H9 (cell line): ENCODE results near the gene CAMP. TPM values are rescaled to one million over a fixed set of nuclear protein-coding genes. Genes with fewer than 3 reads are reported as not detected.
A peak's percentile ranks its signal among the peaks of the same experiment; 100 is the strongest.

Experiments
- DNase-seq: peaks from one replicate; pipeline ENCODE4 v3.0.0-alpha.2; 2017
- H2AFZ ChIP-seq: one replicate; pipeline ENCODE4 v1.6.1; 2013; ENCODE audit warnings: mild to moderate bottlenecking, low read length, control low read depth, moderate library complexity
- H2AK5ac ChIP-seq: 2 replicates; pipeline ENCODE4 v1.6.1; 2013; ENCODE audit warnings: low read length, control low read depth, mixed read lengths; ENCODE audit not compliant: insufficient read length
- H2BK120ac ChIP-seq: one replicate; pipeline ENCODE4 v1.6.1; 2013; ENCODE audit warnings: low read depth, mild to moderate bottlenecking, low read length, control low read depth, inconsistent platforms; ENCODE audit not compliant: poor library complexity, severe bottlenecking
- H2BK12ac ChIP-seq: 2 replicates; pipeline ENCODE4 v1.6.1; 2013; ENCODE audit warnings: low read length, control low read depth, mixed read lengths, low read depth; ENCODE audit not compliant: insufficient read length
- H2BK15ac ChIP-seq: 2 replicates; pipeline ENCODE4 v1.6.1; 2013; ENCODE audit warnings: low read depth, low read length, control low read depth
- H2BK20ac ChIP-seq: one replicate; pipeline ENCODE4 v1.6.1; 2013; ENCODE audit warnings: low read depth, mild to moderate bottlenecking, low read length, control low read depth, inconsistent platforms; ENCODE audit not compliant: poor library complexity, severe bottlenecking
- H2BK5ac ChIP-seq: 2 replicates; pipeline ENCODE4 v1.6.1; 2013; ENCODE audit warnings: low read length, control low read depth, mixed read lengths; ENCODE audit not compliant: insufficient read length
- H3K14ac ChIP-seq: 2 replicates; pipeline ENCODE4 v1.6.1; 2013; ENCODE audit warnings: low read length, control low read depth; ENCODE audit not compliant: insufficient read depth
- H3K18ac ChIP-seq: 2 replicates; pipeline ENCODE4 v1.6.1; 2013; ENCODE audit warnings: low read depth, mild to moderate bottlenecking, mixed read lengths, low read length, control low read depth; ENCODE audit not compliant: insufficient read length
- H3K23ac ChIP-seq: 2 replicates; pipeline ENCODE4 v1.6.1; 2013; ENCODE audit warnings: low read length, control low read depth, mixed read lengths, low read depth; ENCODE audit not compliant: insufficient read length
- H3K23me2 ChIP-seq: 2 replicates; pipeline ENCODE4 v1.6.1; 2013; ENCODE audit warnings: low read depth, mild to moderate bottlenecking, mixed read lengths, low read length, control low read depth; ENCODE audit not compliant: insufficient read length, poor library complexity, severe bottlenecking
- H3K27ac ChIP-seq: 2 replicates; pipeline ENCODE4 v1.5.1; 2013; ENCODE audit warnings: low read length, control low read depth, mixed read lengths, low read depth; ENCODE audit not compliant: insufficient read length
- H3K27me3 ChIP-seq: 2 replicates; pipeline ENCODE4 v1.6.1; 2013; ENCODE audit warnings: low read length, control low read depth, inconsistent platforms; ENCODE audit not compliant: insufficient read depth
- H3K4ac ChIP-seq: 2 replicates; pipeline ENCODE4 v1.6.1; 2013; ENCODE audit warnings: low read depth, mild to moderate bottlenecking, control low read depth, inconsistent platforms, low read length, moderate library complexity
- H3K4me1 ChIP-seq: 2 replicates; pipeline ENCODE4 v1.6.1; 2013; ENCODE audit warnings: low read length, control low read depth, inconsistent platforms; ENCODE audit not compliant: insufficient read depth
- H3K4me2 ChIP-seq: 2 replicates; pipeline ENCODE4 v1.6.1; 2013; ENCODE audit warnings: low read length, control low read depth, mixed read lengths; ENCODE audit not compliant: insufficient read length, insufficient read depth
- H3K56ac ChIP-seq: 2 replicates; pipeline ENCODE4 v1.6.1; 2013; ENCODE audit warnings: low read depth, mild to moderate bottlenecking, mixed read lengths, low read length, control low read depth; ENCODE audit not compliant: insufficient read length
- H3K79me1 ChIP-seq: 2 replicates; pipeline ENCODE4 v1.6.1; 2013; ENCODE audit warnings: low read depth, mild to moderate bottlenecking, moderate library complexity, low read length, control low read depth, inconsistent platforms; ENCODE audit not compliant: insufficient read depth, poor library complexity, severe bottlenecking
- H3K79me2 ChIP-seq: 2 replicates; pipeline ENCODE4 v1.6.1; 2013; ENCODE audit warnings: low read length, control low read depth, inconsistent platforms; ENCODE audit not compliant: insufficient read depth
- H3K9ac ChIP-seq: 2 replicates; pipeline ENCODE4 v1.6.1; 2013; ENCODE audit warnings: low read length, control low read depth, mixed read lengths; ENCODE audit not compliant: insufficient read length; ENCODE audit errors: extremely low read depth
- H3K9me3 ChIP-seq: one replicate; pipeline ENCODE4 v1.6.1; 2013; ENCODE audit warnings: low read depth, low read length, inconsistent platforms; ENCODE audit not compliant: control insufficient read depth
- H3T11ph ChIP-seq: one replicate; pipeline ENCODE4 v1.6.1; 2013; ENCODE audit warnings: mild to moderate bottlenecking, low read length, control low read depth, inconsistent platforms
- H4K20me1 ChIP-seq: one replicate; pipeline ENCODE4 v1.6.1; 2013; ENCODE audit not compliant: control insufficient read depth, insufficient read length, insufficient read depth
- H4K5ac ChIP-seq: 2 replicates; pipeline ENCODE4 v1.6.1; 2013; ENCODE audit warnings: low read depth, mild to moderate bottlenecking, mixed read lengths, low read length, control low read depth; ENCODE audit not compliant: insufficient read length
- H4K8ac ChIP-seq: replicated peaks from 2 replicates; pipeline ENCODE4 v1.6.1; 2013; ENCODE audit warnings: low read length, control low read depth, mixed read lengths, low read depth; ENCODE audit not compliant: insufficient read length
- H4K91ac ChIP-seq: 2 replicates; pipeline ENCODE4 v1.6.1; 2013; ENCODE audit warnings: low read depth, mild to moderate bottlenecking, moderate library complexity, mixed read lengths, low read length, control low read depth; ENCODE audit not compliant: insufficient read length
- H3K27ac Mint-ChIP-seq, 3 experiments: 2 replicates in 2 of 3; 3 replicates in 1 of 3; pipeline ENCODE4 v1.8.0; 2020 to 2021; ENCODE audit warnings: mixed read lengths in 3 of 3, mild to moderate bottlenecking in 1 of 3, moderate library complexity in 1 of 3
- H3K27me3 Mint-ChIP-seq: 2 replicates; pipeline ENCODE4 v1.8.0; 2021; ENCODE audit warnings: low read depth, mild to moderate bottlenecking, moderate library complexity, mixed read lengths
- H3K36me3 Mint-ChIP-seq, 3 experiments: 2 replicates in 2 of 3; 3 replicates in 1 of 3; pipeline ENCODE4 v1.8.0; 2020 to 2021; ENCODE audit warnings: low read depth in 3 of 3, mixed read lengths in 3 of 3; ENCODE audit not compliant: insufficient read depth in 1 of 3
- H3K4me1 Mint-ChIP-seq, 2 experiments: 2 replicates each; pipeline ENCODE4 v1.8.0; 2020; ENCODE audit warnings: mixed read lengths in 2 of 2
- H3K4me3 Mint-ChIP-seq, 2 experiments: 2 replicates in 1 of 2; 3 replicates in 1 of 2; pipeline ENCODE4 v1.8.0; 2020 to 2021; ENCODE audit warnings: mild to moderate bottlenecking in 2 of 2, mixed read lengths in 2 of 2, moderate library complexity in 1 of 2
- H3K9me3 Mint-ChIP-seq, 2 experiments: 2 replicates in 1 of 2; 3 replicates in 1 of 2; pipeline ENCODE4 v1.8.0; 2020; ENCODE audit warnings: mild to moderate bottlenecking in 2 of 2, mixed read lengths in 2 of 2, moderate library complexity in 1 of 2
- CTCF ChIP-seq: fragments of 200-600 bp; sonication (generic); conservative IDR thresholded peaks from 3 replicates; pipeline ENCODE4 v1.8.0; 2021; ENCODE audit warnings: antibody characterized with exemption, mild to moderate bottlenecking
- WGBS: extraction: QIAGEN DNeasy Blood & Tissue Kit; methylation state at CpG from one replicate; pipeline ENCODE4 v1.1.7; 2013; ENCODE audit warnings: missing lambda C conversion rate, low lambda C conversion rate, mixed read lengths; ENCODE audit not compliant: insufficient read length; ENCODE audit errors: extremely low coverage; 5-methylcytosine and 5-hydroxymethylcytosine counted together
- total RNA-seq: library from RNA; stranded (reverse); gene quantifications from 2 replicates; pipeline ENCODE4 v1.2.1, GENCODE V29; 2021

Gene CAMP
- total RNA-seq, 1 experiment from 2014 or later = not detected

- Histone ChIP-seq H3K27me3 (no peaks in the 10 kb centered on the region), H2BK20ac (no peak overlapping the region), H3K9me3 (peaks cover 6% of the 10 kb centered on the region), H4K20me1 (peaks cover 3% of the 10 kb centered on the region), H2AK5ac (no peak overlapping the region), H4K5ac (no peak overlapping the region), H2BK5ac (no peak overlapping the region), H3K14ac (no peak overlapping the region), H4K8ac (no peak overlapping the region), H3K23me2 (no peaks in the 10 kb centered on the region), H3K9ac (no peak overlapping the region), H2BK120ac (no peak overlapping the region), H3K56ac (no peak overlapping the region), H3K4ac (no peak overlapping the region), H2AFZ (no peak overlapping the region), H3K4me2 (no peak overlapping the region), H3K27ac (no peak overlapping the region), H3K4me1 (peaks cover 20% of the 10 kb centered on the region; the same call in 1 of the 2 replicates), H3K79me1 (no peaks in the 10 kb centered on the region), H3K18ac (no peak overlapping the region), H3K23ac (no peak overlapping the region), H2BK15ac (no peak overlapping the region), H2BK12ac (no peak overlapping the region), H3T11ph (no peak overlapping the region), H3K79me2 (no peaks in the 10 kb centered on the region), H4K91ac (no peak overlapping the region)
- H3K27ac Mint-ChIP-seq = peak overlapping the region in 2 of 3 experiments; percentile 61 to 85; a peak in 3 of 7 replicates
- H3K27me3 Mint-ChIP-seq = no peaks in the 10 kb centered on the region; the same call in 1 of the 2 replicates
- H3K36me3 Mint-ChIP-seq = peaks cover 49 to 53% (median 52%) of the 10 kb centered on the region in 3 experiments
- H3K4me1 Mint-ChIP-seq = peaks cover 41 to 42% of the 10 kb centered on the region in 2 experiments
- H3K4me3 Mint-ChIP-seq = no peak overlapping the region
- no CpG with 5 or more reads among the region's 9 CpGs for WGBS
- peak; percentile 84 for TF ChIP-seq CTCF
- peaks cover 15 to 23% of the 10 kb centered on the region in 2 experiments for H3K9me3 Mint-ChIP-seq
- peak; percentile 72 for DNase-seq
Observed at GRCh38 chr3:48273594-48274211, 50.4 kb downstream of the CAMP start.
